ENCODE data around the gene SDS. TPM values are rescaled to one million over a fixed set of nuclear protein-coding genes. Genes with fewer than 3 reads are reported as not detected.

The SDS gene
- total and polyA plus RNA-seq, 4 donors = 0.65 to 433 (median 77.9) TPM

DNA sequence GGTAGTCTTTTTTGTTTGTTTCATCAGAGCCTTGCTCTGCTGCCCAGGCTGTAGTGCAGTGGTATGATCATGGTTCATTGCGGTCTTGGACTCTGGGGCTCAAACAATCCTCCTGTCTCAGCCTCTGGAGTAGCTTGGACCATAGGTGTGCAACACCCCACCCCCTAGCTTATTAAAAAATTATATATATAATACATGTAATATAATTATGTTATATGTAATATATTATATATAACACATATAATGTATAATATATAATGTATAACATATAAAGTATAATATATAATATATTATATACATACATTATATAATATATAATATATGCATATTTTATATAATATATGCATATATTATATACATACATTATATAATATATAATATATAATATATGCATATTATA lies 46.2 kb upstream of the SDS start:
- Histone ChIP-seq H3K9ac (ENCODE audit: low read depth in 1 of 2, low read length in 2 of 2) (no peak overlapping the region), H3K4me1 (ENCODE audit: control insufficient read depth in 4 of 4, insufficient read depth in 4 of 4, low read length in 3 of 4) (no peaks in the 10 kb centered on the region), H3K27ac (ENCODE audit: low read depth in 1 of 2, low read length in 2 of 2) (no peak overlapping the region), H3K4me3 (ENCODE audit: low read depth in 1 of 3, low read length in 3 of 3) (no peak overlapping the region), H3K9me3 (ENCODE audit: control insufficient read depth in 4 of 4, low read length in 3 of 4) (no peaks in the 10 kb centered on the region), H3K27me3 (ENCODE audit: control insufficient read depth in 4 of 4, insufficient read depth in 4 of 4, low read length in 3 of 4) (no peaks in the 10 kb centered on the region), H3K36me3 (ENCODE audit: control insufficient read depth in 4 of 4, insufficient read depth in 3 of 4, low read depth in 1 of 4, low read length in 3 of 4) (no peaks in the 10 kb centered on the region)
- DNase-seq (ENCODE audit: low spot score) = no peak
- 97% methylated on average over 1 of the region's 1 CpG for WGBS
- TF ChIP-seq, protein P1, sequence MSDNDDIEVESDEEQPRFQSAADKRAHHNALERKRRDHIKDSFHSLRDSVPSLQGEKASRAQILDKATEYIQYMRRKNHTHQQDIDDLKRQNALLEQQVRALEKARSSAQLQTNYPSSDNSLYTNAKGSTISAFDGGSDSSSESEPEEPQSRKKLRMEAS (IDR thresholded peaks at IDR 0.05) = no peak
- TF ChIP-seq, protein P2, sequence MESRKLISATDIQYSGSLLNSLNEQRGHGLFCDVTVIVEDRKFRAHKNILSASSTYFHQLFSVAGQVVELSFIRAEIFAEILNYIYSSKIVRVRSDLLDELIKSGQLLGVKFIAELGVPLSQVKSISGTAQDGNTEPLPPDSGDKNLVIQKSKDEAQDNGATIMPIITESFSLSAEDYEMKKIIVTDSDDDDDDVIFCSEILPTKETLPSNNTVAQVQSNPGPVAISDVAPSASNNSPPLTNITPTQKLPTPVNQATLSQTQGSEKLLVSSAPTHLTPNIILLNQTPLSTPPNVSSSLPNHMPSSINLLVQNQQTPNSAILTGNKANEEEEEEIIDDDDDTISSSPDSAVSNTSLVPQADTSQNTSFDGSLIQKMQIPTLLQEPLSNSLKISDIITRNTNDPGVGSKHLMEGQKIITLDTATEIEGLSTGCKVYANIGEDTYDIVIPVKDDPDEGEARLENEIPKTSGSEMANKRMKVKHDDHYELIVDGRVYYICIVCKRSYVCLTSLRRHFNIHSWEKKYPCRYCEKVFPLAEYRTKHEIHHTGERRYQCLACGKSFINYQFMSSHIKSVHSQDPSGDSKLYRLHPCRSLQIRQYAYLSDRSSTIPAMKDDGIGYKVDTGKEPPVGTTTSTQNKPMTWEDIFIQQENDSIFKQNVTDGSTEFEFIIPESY (IDR thresholded peaks at IDR 0.05) = no peak
- TF ChIP-seq NR2F2 (IDR thresholded peaks at IDR 0.05) (no peak), HNF4G (IDR thresholded peaks at IDR 0.05) (no peak), FOXA2 (IDR thresholded peaks at IDR 0.05) (no peak), RXRA (IDR thresholded peaks at IDR 0.05) (no peak), CTCF (IDR thresholded peaks at IDR 0.05; ENCODE audit: low read depth, low read length, missing input control) (no peak), TAF1 (conservative IDR thresholded peaks at IDR 0.05) (no peak), EGR1 (IDR thresholded peaks at IDR 0.05; ENCODE audit: low read depth in 2 of 2) (no peak), YY1 (IDR thresholded peaks at IDR 0.05) (no peak), RAD21 (IDR thresholded peaks at IDR 0.05) (no peak), JUND (IDR thresholded peaks at IDR 0.05) (no peak), HNF4A (conservative IDR thresholded peaks at IDR 0.05) (no peak), FOXA1 (IDR thresholded peaks at IDR 0.05) (no peak), GABPA (IDR thresholded peaks at IDR 0.05 in 1 of 2, conservative IDR thresholded peaks at IDR 0.05 in 1 of 2) (no peak), REST (IDR thresholded peaks at IDR 0.05) (no peak), SP1 (IDR thresholded peaks at IDR 0.05) (no peak)
- TF ChIP-seq, protein P3, sequence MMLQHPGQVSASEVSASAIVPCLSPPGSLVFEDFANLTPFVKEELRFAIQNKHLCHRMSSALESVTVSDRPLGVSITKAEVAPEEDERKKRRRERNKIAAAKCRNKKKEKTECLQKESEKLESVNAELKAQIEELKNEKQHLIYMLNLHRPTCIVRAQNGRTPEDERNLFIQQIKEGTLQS (IDR thresholded peaks at IDR 0.05) = no peak
